Measurements from ENCODE around the gene TXNDC9. TPM values are rescaled to one million over a fixed set of nuclear protein-coding genes. Genes with fewer than 3 reads are reported as not detected.

Gene TXNDC9
- total and polyA plus RNA-seq, 2 of the 8 experiments (the other 6 are each of a cell fraction or from before 2014, with no cell fraction given) = 12.9 to 35.6 TPM

DNA sequence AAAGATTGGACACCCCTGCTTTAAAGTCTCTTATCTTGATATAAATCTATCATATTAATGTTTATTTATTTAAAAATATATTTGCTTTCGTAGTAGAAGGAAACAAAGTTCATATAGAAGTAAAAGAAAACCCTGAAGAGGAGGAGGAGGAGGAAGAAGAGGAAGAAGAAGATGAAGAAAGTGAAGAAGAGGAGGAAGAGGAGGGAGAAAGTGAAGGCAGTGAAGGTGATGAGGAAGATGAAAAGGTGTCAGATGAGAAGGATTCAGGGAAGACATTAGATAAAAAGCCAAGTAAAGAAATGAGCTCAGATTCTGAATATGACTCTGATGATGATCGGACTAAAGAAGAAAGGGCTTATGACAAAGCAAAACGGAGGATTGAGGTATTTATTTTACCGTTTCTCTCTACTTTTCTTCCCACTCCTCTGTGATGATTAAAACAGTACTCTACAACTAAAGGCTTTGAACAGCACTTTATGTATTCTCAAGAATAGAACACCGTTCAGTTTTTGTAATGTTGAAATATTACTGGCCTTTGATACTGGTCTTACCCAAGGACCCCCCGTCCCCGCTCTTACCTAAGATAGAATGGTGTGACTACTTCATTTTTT, 40.2 kb upstream of the TXNDC9 start:
- no peak overlapping the region for H4K8ac ChIP-seq (ENCODE audit: extremely low read depth, insufficient read depth, low read length)
- no peak for DNase-seq (ENCODE audit: low read depth in 1 of 2, low spot score in 2 of 2)
- ChIA-PET CTCF (ENCODE audit: partially characterized antibody) (no interaction called here), POLR2A (ENCODE audit: partially characterized antibody) (no interaction called here)
- H3K27me3 ChIP-seq (replicated peaks in 1 of 4; ENCODE audit: control insufficient read depth in 3 of 4, extremely low read depth in 1 of 4, insufficient read depth in 3 of 4, low read length in 3 of 4) = no peaks in the 10 kb centered on the region
- H3K18ac ChIP-seq (ENCODE audit: extremely low read depth, low read length) = no peak overlapping the region
- no peaks in the 10 kb centered on the region for H3K79me1 ChIP-seq (ENCODE audit: low read depth, low read length)
- no peak overlapping the region for H3K23ac ChIP-seq (ENCODE audit: insufficient read length)
- H3K4ac ChIP-seq (replicated peaks; ENCODE audit: insufficient read length, low read depth, low read length) = no peak overlapping the region
- no peaks in the 10 kb centered on the region for H3K4me1 ChIP-seq (replicated peaks in 1 of 4; ENCODE audit: control insufficient read depth in 3 of 4, insufficient read depth in 4 of 4, low read length in 3 of 4)
- H3K4me3 ChIP-seq (ENCODE audit: extremely low read depth in 1 of 4, insufficient read depth in 2 of 4, low read depth in 3 of 4, low read length in 4 of 4) = no peak overlapping the region
- H3K79me2 ChIP-seq (ENCODE audit: control insufficient read depth in 1 of 2, insufficient read depth in 2 of 2, low read length in 2 of 2) = no peaks in the 10 kb centered on the region
- H2BK15ac ChIP-seq (ENCODE audit: low read length) = no peak overlapping the region
- no peak overlapping the region for H3K56ac ChIP-seq (replicated peaks; ENCODE audit: insufficient read length, low read depth, low read length)
- WGBS, 2 experiments (ENCODE audit: extremely low coverage in 1 of 2, insufficient coverage in 1 of 2, insufficient read length in 1 of 2, insufficient replicate concordance in 2 of 2, low coverage in 1 of 2, low lambda C conversion rate in 2 of 2, missing lambda C conversion rate in 1 of 2) = 88% methylated on average over 7 of the region's 7 CpGs; no CpG with 5 or more reads in 1 of the 2 experiments
- no peaks in the 10 kb centered on the region for H4K20me1 ChIP-seq (replicated peaks in 1 of 2; ENCODE audit: control insufficient read depth in 1 of 2, insufficient read depth in 2 of 2, low read length in 2 of 2)
- no peak overlapping the region for H3K4me2 ChIP-seq (ENCODE audit: insufficient read depth in 1 of 2, low read depth in 2 of 2, low read length in 2 of 2)
- no peak overlapping the region for H2BK5ac ChIP-seq (ENCODE audit: low read depth, low read length)
- H4K5ac ChIP-seq (ENCODE audit: insufficient read length, low read depth, low read length) = no peak overlapping the region
- H4K91ac ChIP-seq (replicated peaks; ENCODE audit: insufficient read length, low read length) = no peak overlapping the region
- no peak overlapping the region for H2BK20ac ChIP-seq (ENCODE audit: low read length)
- no peaks in the 10 kb centered on the region for H3K9me3 ChIP-seq (ENCODE audit: insufficient read depth in 2 of 2, low read depth in 1 of 2, low read length in 1 of 2)
- peaks cover 0 to 77% (median 35%) of the 10 kb centered on the region in 4 experiments; a peak in 7 of 8 replicates for H3K36me3 ChIP-seq (ENCODE audit: control insufficient read depth in 2 of 4, insufficient read depth in 4 of 4, low read length in 3 of 4)
- FAIRE-seq = no peak
- H2AK5ac ChIP-seq (ENCODE audit: low read depth, low read length) = no peak overlapping the region
- H3K14ac ChIP-seq (ENCODE audit: insufficient read length) = no peak overlapping the region
- no peak overlapping the region for H2AFZ ChIP-seq (ENCODE audit: low read length)
- no peak overlapping the region for H2BK120ac ChIP-seq (replicated peaks; ENCODE audit: low read depth, low read length)
- H3K9ac ChIP-seq (replicated peaks in 1 of 4; ENCODE audit: extremely low read depth in 1 of 4, low read depth in 3 of 4, low read length in 3 of 4) = no peak overlapping the region
- H3K23me2 ChIP-seq (ENCODE audit: low read depth, low read length) = no peaks in the 10 kb centered on the region
- no peak overlapping the region for H2BK12ac ChIP-seq (ENCODE audit: low read depth, low read length)
- no peak overlapping the region for H3K27ac ChIP-seq (ENCODE audit: low read depth, low read length)
- TF ChIP-seq FOSL1 (IDR thresholded peaks at IDR 0.05; ENCODE audit: insufficient read depth, low read depth, low read length) (no peak), SIRT6 (IDR thresholded peaks at IDR 0.05; ENCODE audit: low read length) (no peak), USF2 (IDR thresholded peaks at IDR 0.05; ENCODE audit: low read length) (no peak), POLR2AphosphoS5 (IDR thresholded peaks at IDR 0.05; ENCODE audit: low read depth, low read length) (no peak), RXRA (IDR thresholded peaks at IDR 0.05; ENCODE audit: insufficient read depth, low read depth, low read length) (no peak), RNF2 (IDR thresholded peaks at IDR 0.05; ENCODE audit: borderline replicate concordance, low read depth, low read length, missing control alignments, poor library complexity, severe bottlenecking) (no peak), PHF8 (conservative IDR thresholded peaks at IDR 0.05; ENCODE audit: low read depth, low read length) (no peak), CHD2 (IDR thresholded peaks at IDR 0.05; ENCODE audit: low read length) (no peak), SP2 (IDR thresholded peaks at IDR 0.05; ENCODE audit: low read length) (no peak), ZNF274 (IDR thresholded peaks at IDR 0.05; ENCODE audit: borderline replicate concordance, extremely low read depth, low read length) (no peak), CHD1 (IDR thresholded peaks at IDR 0.05; ENCODE audit: low read depth, low read length) (no peak), NRF1 (IDR thresholded peaks at IDR 0.05; ENCODE audit: low read depth, low read length) (no peak), CBX5 (IDR thresholded peaks at IDR 0.05; ENCODE audit: low read depth, low read length) (no peak)
